SU-DHL-6 (cell line): ENCODE results near the gene GFOD1.

Source experiments
- H2AFZ ChIP-seq: fragments of 200-600 bp; sonication (generic); 2 replicates; pipeline ENCODE4 v1.6.1; 2014; ENCODE audit warnings: low read depth, mild to moderate bottlenecking, moderate library complexity, mixed read lengths, antibody characterized with exemption, low read length; ENCODE audit not compliant: severe bottlenecking
- H3F3A ChIP-seq: fragments of 200-600 bp; shearing (Covaris generic); 2 replicates; pipeline ENCODE4 v1.6.0; 2016; ENCODE audit warnings: antibody characterized with exemption, mild to moderate bottlenecking; ENCODE audit not compliant: insufficient read depth
- H3K27ac ChIP-seq: fragments of 200-600 bp; sonication (generic); 2 replicates; pipeline ENCODE4 v1.5.1; 2016; ENCODE audit warnings: low read depth, mild to moderate bottlenecking, low read length, moderate library complexity, mixed read lengths
- H3K27me3 ChIP-seq: fragments of 200-600 bp; sonication (generic), shearing (Covaris generic); 2 replicates; pipeline ENCODE4 v1.6.0; 2014; ENCODE audit warnings: mild to moderate bottlenecking, low read length
- H3K36me3 ChIP-seq: fragments of 200-600 bp; sonication (generic); 2 replicates; pipeline ENCODE4 v1.6.1; 2014; ENCODE audit warnings: mild to moderate bottlenecking, low read length, mixed read lengths
- H3K4me2 ChIP-seq: fragments of 300-600, 200-600 bp; shearing (Covaris generic), sonication (generic); 2 replicates; pipeline ENCODE4 v1.6.0; 2014; ENCODE audit warnings: low read length, low read depth, mild to moderate bottlenecking; ENCODE audit not compliant: poor library complexity, severe bottlenecking
- H3K4me3 ChIP-seq: fragments of 200-600 bp; sonication (generic); 2 replicates; pipeline ENCODE4 v1.5.1; 2014; ENCODE audit warnings: antibody characterized with exemption, low read length, mild to moderate bottlenecking, mixed read lengths; ENCODE audit not compliant: insufficient read depth, poor library complexity, severe bottlenecking
- H3K79me2 ChIP-seq: fragments of 200-600 bp; sonication (generic); 2 replicates; pipeline ENCODE4 v1.6.1; 2014; ENCODE audit warnings: mild to moderate bottlenecking, low read length, moderate library complexity; ENCODE audit not compliant: insufficient read depth
- H3K9ac ChIP-seq: fragments of 200-600 bp; sonication (generic); 2 replicates; pipeline ENCODE4 v1.7.0; 2014; ENCODE audit warnings: mild to moderate bottlenecking, low read length
- H3K9me2 ChIP-seq: fragments of 200-600 bp; sonication (generic); replicated peaks from 2 replicates; pipeline ENCODE4 v1.6.1; 2014; ENCODE audit warnings: low read length; ENCODE audit not compliant: insufficient read depth
- H3K9me3 ChIP-seq: fragments of 200-600 bp; sonication (generic); 2 replicates; pipeline ENCODE4 v1.6.1; 2014; ENCODE audit warnings: low read length, mixed read lengths; ENCODE audit not compliant: insufficient read depth
- H4K20me1 ChIP-seq: fragments of 200-600 bp; sonication (generic); 2 replicates; pipeline ENCODE4 v1.6.1; 2014; ENCODE audit warnings: low read depth, mild to moderate bottlenecking, antibody characterized with exemption, low read length, moderate library complexity, mixed read lengths
- CTCF ChIP-seq: fragments of 200-600 bp; sonication (generic); IDR thresholded peaks from one replicate; pipeline ENCODE4 v1.5.1; 2017; ENCODE audit warnings: antibody characterized with exemption, mild to moderate bottlenecking, low read length, moderate library complexity; ENCODE audit not compliant: insufficient read depth, poor library complexity, severe bottlenecking
- EZH2phosphoT487 ChIP-seq: fragments of 200-600 bp; sonication (generic), shearing (Covaris generic); conservative IDR thresholded peaks from 2 replicates; pipeline ENCODE4 v1.6.1; 2018; ENCODE audit warnings: mild to moderate bottlenecking, antibody characterized with exemption, low read length, moderate library complexity, mixed read lengths

Gene GFOD1

GRCh38 chr6:13431861-13432465 is 55.4 kb downstream of the GFOD1 start:
- no peaks in the 10 kb centered on the region for H3K9me3 ChIP-seq
- no peak for TF ChIP-seq CTCF
- no peak for TF ChIP-seq EZH2phosphoT487
- H3K79me2 ChIP-seq, result no peaks in the 10 kb centered on the region
- H3K9ac ChIP-seq, result no peak overlapping the region
- H3F3A ChIP-seq, result no peaks in the 10 kb centered on the region
- no peak overlapping the region for H3K27ac ChIP-seq
- H2AFZ ChIP-seq, result no peak overlapping the region
- H4K20me1 ChIP-seq, result peaks cover 4% of the 10 kb centered on the region; the same call in 1 of the 2 replicates
- H3K36me3 ChIP-seq, result no peaks in the 10 kb centered on the region
- H3K4me3 ChIP-seq, result no peak overlapping the region
- no peaks in the 10 kb centered on the region for H3K27me3 ChIP-seq
- no peak overlapping the region for H3K4me2 ChIP-seq
- H3K9me2 ChIP-seq, result no peaks in the 10 kb centered on the region

GRCh38 chr6:13431059-13431656 is 56.2 kb downstream of the GFOD1 start:
- H3K79me2 ChIP-seq, result no peaks in the 10 kb centered on the region
- no peak overlapping the region for H3K9ac ChIP-seq
- H3K9me3 ChIP-seq, result no peaks in the 10 kb centered on the region
- H4K20me1 ChIP-seq, result no peaks in the 10 kb centered on the region
- H2AFZ ChIP-seq, result no peak overlapping the region
- no peaks in the 10 kb centered on the region for H3K9me2 ChIP-seq
- no peak overlapping the region for H3K4me3 ChIP-seq
- no peaks in the 10 kb centered on the region for H3K36me3 ChIP-seq
- no peak overlapping the region for H3K4me2 ChIP-seq
- TF ChIP-seq CTCF (no peak), EZH2phosphoT487 (no peak)
- no peaks in the 10 kb centered on the region for H3F3A ChIP-seq
- H3K27me3 ChIP-seq, result no peaks in the 10 kb centered on the region
- no peak overlapping the region for H3K27ac ChIP-seq

- Histone ChIP-seq H3K9me3 (no peaks in the 10 kb centered on the region), H3K36me3 (no peaks in the 10 kb centered on the region), H3K4me2 (no peak overlapping the region), H3K9me2 (no peaks in the 10 kb centered on the region), H4K20me1 (no peaks in the 10 kb centered on the region), H3K79me2 (no peaks in the 10 kb centered on the region), H3F3A (no peaks in the 10 kb centered on the region), H3K9ac (no peak overlapping the region), H2AFZ (no peak overlapping the region), H3K4me3 (no peak overlapping the region), H3K27ac (no peak overlapping the region), H3K27me3 (no peaks in the 10 kb centered on the region)
- TF ChIP-seq EZH2phosphoT487 (no peak), CTCF (no peak)
These were observed 58.0 kb downstream of the GFOD1 start for GRCh38 chr6:13429406-13429753.
